ENCODE measurements around the gene PABPC3. TPM values are rescaled to one million over a fixed set of nuclear protein-coding genes. Genes with fewer than 3 reads are reported as not detected.

PABPC3 gene
- total RNA-seq, 1 experiment from 2014 or later: 0.72 TPM

DNA sequence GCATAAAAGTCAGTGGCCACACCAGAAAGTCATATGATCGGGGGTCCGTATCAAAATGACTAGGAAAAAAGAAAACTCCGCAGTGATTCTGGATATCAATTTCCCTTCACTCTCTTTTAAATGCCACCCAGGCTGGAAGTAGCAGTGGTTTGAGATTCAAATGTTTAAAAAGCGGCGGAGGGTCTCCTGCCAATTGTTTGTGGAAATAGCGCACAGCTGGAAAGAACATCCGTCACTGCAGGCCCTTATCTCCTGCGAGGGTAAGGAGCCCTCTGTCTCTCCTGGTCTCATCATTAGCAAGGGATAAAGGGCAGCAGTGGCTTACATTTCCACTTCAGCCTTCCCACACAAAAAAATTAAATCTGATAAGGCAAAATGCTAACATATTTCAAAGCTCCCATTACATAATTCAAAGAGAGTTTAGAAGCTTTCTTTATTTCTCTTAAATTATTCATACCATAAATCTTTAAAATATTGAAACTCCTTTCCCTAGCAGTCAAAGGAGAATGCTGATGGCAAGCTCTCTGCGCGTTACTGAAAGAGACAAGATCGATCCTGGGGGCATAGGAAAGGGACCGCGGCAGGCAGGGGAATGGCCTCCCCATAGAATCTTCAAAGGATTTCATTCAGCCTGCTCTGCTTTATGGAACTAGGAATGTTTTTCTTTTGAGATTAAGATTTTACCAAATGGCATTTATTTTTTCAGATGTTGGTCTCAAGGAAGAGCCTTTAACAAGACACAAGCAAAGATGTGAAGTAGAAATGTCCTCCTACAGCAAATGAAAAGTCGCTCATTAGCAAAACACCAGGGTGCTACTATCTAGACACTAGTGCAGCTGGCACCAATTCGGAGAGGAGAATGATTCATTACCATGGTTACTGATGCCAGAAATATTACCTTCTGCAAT, 41.2 kb downstream of the PABPC3 start:
- CTCF ChIA-PET: no interaction called here
- POLR2A ChIA-PET: no interaction called here
- Mint-ChIP-seq H3K9me3 (ENCODE audit: unreplicated experiment) (no peaks in the 10 kb centered on the region), H3K36me3 (ENCODE audit: insufficient read depth, unreplicated experiment) (no peaks in the 10 kb centered on the region), H3K27ac (ENCODE audit: low read depth, unreplicated experiment) (no peak overlapping the region), H3K27me3 (ENCODE audit: insufficient read depth, unreplicated experiment) (peaks cover 13% of the 10 kb centered on the region), H3K4me1 (ENCODE audit: insufficient read depth, unreplicated experiment) (no peaks in the 10 kb centered on the region), H3K4me3 (ENCODE audit: unreplicated experiment) (no peak overlapping the region)
- TF ChIP-seq, protein P1, sequence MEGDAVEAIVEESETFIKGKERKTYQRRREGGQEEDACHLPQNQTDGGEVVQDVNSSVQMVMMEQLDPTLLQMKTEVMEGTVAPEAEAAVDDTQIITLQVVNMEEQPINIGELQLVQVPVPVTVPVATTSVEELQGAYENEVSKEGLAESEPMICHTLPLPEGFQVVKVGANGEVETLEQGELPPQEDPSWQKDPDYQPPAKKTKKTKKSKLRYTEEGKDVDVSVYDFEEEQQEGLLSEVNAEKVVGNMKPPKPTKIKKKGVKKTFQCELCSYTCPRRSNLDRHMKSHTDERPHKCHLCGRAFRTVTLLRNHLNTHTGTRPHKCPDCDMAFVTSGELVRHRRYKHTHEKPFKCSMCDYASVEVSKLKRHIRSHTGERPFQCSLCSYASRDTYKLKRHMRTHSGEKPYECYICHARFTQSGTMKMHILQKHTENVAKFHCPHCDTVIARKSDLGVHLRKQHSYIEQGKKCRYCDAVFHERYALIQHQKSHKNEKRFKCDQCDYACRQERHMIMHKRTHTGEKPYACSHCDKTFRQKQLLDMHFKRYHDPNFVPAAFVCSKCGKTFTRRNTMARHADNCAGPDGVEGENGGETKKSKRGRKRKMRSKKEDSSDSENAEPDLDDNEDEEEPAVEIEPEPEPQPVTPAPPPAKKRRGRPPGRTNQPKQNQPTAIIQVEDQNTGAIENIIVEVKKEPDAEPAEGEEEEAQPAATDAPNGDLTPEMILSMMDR (IDR thresholded peaks at IDR 0.05; ENCODE audit: unreplicated experiment): no peak
- DNase-seq (ENCODE audit: unreplicated experiment): no peak
- BruUV-seq (replicated peaks): no TSS peak
- intact Hi-C loops (cut with micrococcal nuclease): no loop called here

DNA sequence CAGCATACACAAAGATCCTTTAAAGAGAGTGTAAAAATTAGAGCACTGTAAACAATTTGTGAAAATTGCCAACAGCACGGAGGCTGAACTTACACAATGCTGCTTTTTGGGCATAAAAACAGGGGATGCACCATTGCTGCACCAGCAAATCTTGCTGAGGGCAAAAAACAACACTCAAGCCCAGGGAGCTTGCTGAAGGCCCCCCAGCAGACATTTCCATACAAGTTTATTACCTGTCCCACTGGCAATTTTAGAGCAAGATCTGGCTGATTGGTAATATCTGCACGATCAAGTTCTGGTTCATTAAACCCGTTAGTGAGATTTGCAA, 41.8 kb downstream of the PABPC3 start:
- intact Hi-C loops (cut with micrococcal nuclease): no loop called here
- H3K4me3 Mint-ChIP-seq (ENCODE audit: unreplicated experiment): no peak overlapping the region
- no peak for DNase-seq (ENCODE audit: unreplicated experiment)
- no peaks in the 10 kb centered on the region for H3K4me1 Mint-ChIP-seq (ENCODE audit: insufficient read depth, unreplicated experiment)
- TF ChIP-seq, protein P1 (IDR thresholded peaks at IDR 0.05; ENCODE audit: unreplicated experiment): no peak
- no peaks in the 10 kb centered on the region for H3K36me3 Mint-ChIP-seq (ENCODE audit: insufficient read depth, unreplicated experiment)
- ChIA-PET POLR2A (no interaction called here), CTCF (no interaction called here)
- peaks cover 13% of the 10 kb centered on the region for H3K27me3 Mint-ChIP-seq (ENCODE audit: insufficient read depth, unreplicated experiment)
- BruUV-seq (replicated peaks): no TSS peak
- no peak overlapping the region for H3K27ac Mint-ChIP-seq (ENCODE audit: low read depth, unreplicated experiment)
- no peaks in the 10 kb centered on the region for H3K9me3 Mint-ChIP-seq (ENCODE audit: unreplicated experiment)

DNA sequence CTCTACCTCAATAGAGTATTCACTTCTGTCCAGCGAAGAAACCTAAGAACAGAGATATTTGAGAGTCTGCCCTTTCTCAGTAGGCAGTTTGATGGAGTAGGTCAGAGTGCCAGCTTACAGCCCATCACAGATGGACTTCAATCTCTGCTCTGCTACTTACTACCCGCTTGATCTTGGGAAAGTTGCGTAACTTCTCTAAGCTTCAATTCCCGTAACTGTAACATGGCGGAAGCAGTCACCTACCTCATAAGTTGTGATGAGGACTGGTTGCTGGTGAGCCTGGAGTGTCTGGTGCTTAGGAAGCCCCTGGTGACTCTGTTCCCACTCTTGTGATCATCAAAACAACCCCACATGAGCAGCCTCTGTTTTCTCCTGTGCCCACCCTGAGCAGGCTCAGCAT, 45.1 kb downstream of the PABPC3 start:
- BruUV-seq (replicated peaks): no TSS peak
- TF ChIP-seq, protein P1 (IDR thresholded peaks at IDR 0.05; ENCODE audit: unreplicated experiment): no peak
- CTCF ChIA-PET: interaction anchor here (0.6 kb wide), 1 partner anchor 73 kb away, joined by 3 read pairs; no protein-coding TSS in a partner anchor
- Mint-ChIP-seq H3K4me3 (ENCODE audit: unreplicated experiment) (no peak overlapping the region), H3K27me3 (ENCODE audit: insufficient read depth, unreplicated experiment) (peaks cover 13% of the 10 kb centered on the region), H3K36me3 (ENCODE audit: insufficient read depth, unreplicated experiment) (no peaks in the 10 kb centered on the region), H3K27ac (ENCODE audit: low read depth, unreplicated experiment) (no peak overlapping the region), H3K4me1 (ENCODE audit: insufficient read depth, unreplicated experiment) (no peaks in the 10 kb centered on the region), H3K9me3 (ENCODE audit: unreplicated experiment) (no peaks in the 10 kb centered on the region)
- no peak for DNase-seq (ENCODE audit: unreplicated experiment)
- POLR2A ChIA-PET: no interaction called here
- intact Hi-C loops (cut with micrococcal nuclease): no loop called here

DNA sequence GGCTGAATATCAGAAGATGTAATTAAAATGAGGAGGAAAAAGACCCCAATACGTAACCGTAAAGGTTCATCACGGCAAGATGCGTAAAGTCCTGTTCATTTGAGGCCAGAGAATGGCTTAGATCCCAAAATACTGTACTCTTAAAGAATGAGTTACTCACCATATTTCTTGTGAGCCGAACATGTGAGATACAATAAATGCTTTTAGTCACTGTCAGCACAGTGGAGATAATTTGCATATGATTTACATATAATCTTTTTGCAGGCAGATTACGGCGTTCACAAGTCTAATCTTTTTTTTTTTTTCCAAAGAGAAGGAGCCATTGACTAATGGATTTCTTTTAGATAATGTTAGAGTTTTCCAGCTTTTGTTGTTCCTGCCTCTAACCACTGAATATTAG, 47.8 kb downstream of the PABPC3 start:
- Mint-ChIP-seq H3K27ac (ENCODE audit: low read depth, unreplicated experiment) (no peak overlapping the region), H3K4me1 (ENCODE audit: insufficient read depth, unreplicated experiment) (no peaks in the 10 kb centered on the region), H3K9me3 (ENCODE audit: unreplicated experiment) (no peaks in the 10 kb centered on the region), H3K4me3 (ENCODE audit: unreplicated experiment) (no peak overlapping the region), H3K36me3 (ENCODE audit: insufficient read depth, unreplicated experiment) (no peaks in the 10 kb centered on the region), H3K27me3 (ENCODE audit: insufficient read depth, unreplicated experiment) (no peaks in the 10 kb centered on the region)
- TF ChIP-seq, protein P1 (IDR thresholded peaks at IDR 0.05; ENCODE audit: unreplicated experiment): no peak
- ChIA-PET POLR2A (no interaction called here), CTCF (interaction anchor here (0.7 kb wide), 1 partner anchor 538 kb away, joined by 4 read pairs; no protein-coding TSS in a partner anchor)
- intact Hi-C loops (cut with micrococcal nuclease): no loop called here
- DNase-seq (ENCODE audit: unreplicated experiment): no peak
- BruUV-seq (replicated peaks): no TSS peak
